Nephron (organoid): Measurements from ENCODE around the gene POMT2.

Experiments
- H3K27ac Mint-ChIP-seq, 3 experiments: 2 replicates each; pipeline ENCODE4 v1.8.0; 2020; ENCODE audit warnings: mixed read lengths in 3 of 3, mild to moderate bottlenecking in 2 of 3, moderate library complexity in 1 of 3
- H3K27me3 Mint-ChIP-seq: 2 replicates; pipeline ENCODE4 v1.8.0; 2021; ENCODE audit warnings: low read depth, mild to moderate bottlenecking, moderate library complexity, mixed read lengths
- H3K36me3 Mint-ChIP-seq: 2 replicates; pipeline ENCODE4 v1.8.0; 2020; ENCODE audit warnings: low read depth, mixed read lengths
- H3K4me1 Mint-ChIP-seq: 2 replicates; pipeline ENCODE4 v1.8.0; 2020; ENCODE audit warnings: mixed read lengths
- H3K4me3 Mint-ChIP-seq, 3 experiments: 2 replicates each; pipeline ENCODE4 v1.8.0; 2020; ENCODE audit warnings: mild to moderate bottlenecking in 3 of 3, mixed read lengths in 3 of 3, moderate library complexity in 2 of 3
- H3K9me3 Mint-ChIP-seq: 2 replicates; pipeline ENCODE4 v1.8.0; 2020; ENCODE audit warnings: mixed read lengths
- CTCF ChIP-seq, 3 experiments: fragments of 200-600 bp; sonication (generic); IDR thresholded peaks; one replicate each; pipeline ENCODE4 v1.5.0; 2021; ENCODE audit warnings: antibody characterized with exemption in 3 of 3; ENCODE audit not compliant: unreplicated experiment in 3 of 3

The POMT2 gene

GRCh38 chr14:77279719-77280118 is 41.0 kb downstream of the POMT2 start:
- Mint-ChIP-seq H3K27me3 (no peaks in the 10 kb centered on the region), H3K27ac (no peak overlapping the region), H3K36me3 (peaks cover 24% of the 10 kb centered on the region), H3K9me3 (no peaks in the 10 kb centered on the region), H3K4me1 (peaks cover 6% of the 10 kb centered on the region), H3K4me3 (no peak overlapping the region)
- TF ChIP-seq CTCF (IDR thresholded peaks at IDR 0.05; ENCODE audit: unreplicated experiment in 3 of 3), result no peak

GRCh38 chr14:77278461-77279230 is 42.0 kb downstream of the POMT2 start:
- peaks cover 17% of the 10 kb centered on the region for H3K36me3 Mint-ChIP-seq
- TF ChIP-seq CTCF (IDR thresholded peaks at IDR 0.05; ENCODE audit: unreplicated experiment in 3 of 3), result no peak
- H3K27ac Mint-ChIP-seq, result no peak overlapping the region
- no peaks in the 10 kb centered on the region for H3K9me3 Mint-ChIP-seq
- H3K4me1 Mint-ChIP-seq, result no peaks in the 10 kb centered on the region
- H3K27me3 Mint-ChIP-seq, result peaks cover 9% of the 10 kb centered on the region
- H3K4me3 Mint-ChIP-seq, result no peak overlapping the region

GRCh38 chr14:77276959-77277358 is 43.7 kb downstream of the POMT2 start:
- no peaks in the 10 kb centered on the region for H3K9me3 Mint-ChIP-seq
- peaks cover 22% of the 10 kb centered on the region for H3K27me3 Mint-ChIP-seq
- no peak for TF ChIP-seq CTCF (IDR thresholded peaks at IDR 0.05; ENCODE audit: unreplicated experiment in 3 of 3)
- H3K36me3 Mint-ChIP-seq, result peaks cover 10% of the 10 kb centered on the region
- H3K4me1 Mint-ChIP-seq, result peaks cover 3% of the 10 kb centered on the region
- H3K27ac Mint-ChIP-seq, result no peak overlapping the region
- no peak overlapping the region for H3K4me3 Mint-ChIP-seq

- H3K27ac Mint-ChIP-seq, result no peak overlapping the region
- H3K36me3 Mint-ChIP-seq, result peaks cover 10% of the 10 kb centered on the region
- no peaks in the 10 kb centered on the region for H3K9me3 Mint-ChIP-seq
- TF ChIP-seq CTCF (IDR thresholded peaks at IDR 0.05; ENCODE audit: unreplicated experiment in 3 of 3), result no peak
- peaks cover 3% of the 10 kb centered on the region for H3K4me1 Mint-ChIP-seq
- peaks cover 27% of the 10 kb centered on the region for H3K27me3 Mint-ChIP-seq
- H3K4me3 Mint-ChIP-seq, result no peak overlapping the region
These were observed 44.3 kb downstream of the POMT2 start for GRCh38 chr14:77276295-77276935.

DNA sequence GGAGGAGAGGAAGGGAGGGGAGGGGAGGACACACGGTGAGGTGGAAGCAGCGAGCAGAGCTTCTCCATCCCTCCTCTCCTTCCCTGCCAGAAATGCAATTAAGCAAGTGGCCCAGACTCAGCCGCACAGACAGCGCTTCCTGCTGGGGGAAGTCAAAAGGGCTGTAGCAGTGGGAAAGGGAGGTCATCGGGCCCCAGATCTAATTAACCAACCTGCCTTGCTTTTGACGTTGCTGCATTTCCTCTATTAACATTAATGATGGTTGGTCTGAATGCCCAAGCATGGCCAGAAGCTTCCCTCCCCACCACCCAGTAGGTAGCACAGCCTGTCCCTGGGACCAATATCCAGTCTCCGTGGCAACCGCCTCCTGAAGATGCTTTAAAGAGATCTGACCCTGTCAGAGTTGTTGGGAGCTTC is 45.1 kb downstream of the POMT2 start:
- no peak for TF ChIP-seq CTCF (IDR thresholded peaks at IDR 0.05; ENCODE audit: unreplicated experiment in 3 of 3)
- no peak overlapping the region for H3K4me3 Mint-ChIP-seq
- peaks cover 10% of the 10 kb centered on the region for H3K36me3 Mint-ChIP-seq
- H3K27me3 Mint-ChIP-seq, result peaks cover 33% of the 10 kb centered on the region
- no peaks in the 10 kb centered on the region for H3K9me3 Mint-ChIP-seq
- peaks cover 3% of the 10 kb centered on the region for H3K4me1 Mint-ChIP-seq
- H3K27ac Mint-ChIP-seq, result no peak overlapping the region
